CD14-positive monocyte (primary cell): ENCODE results near the gene DKKL1. TPM values are rescaled to one million over a fixed set of nuclear protein-coding genes. Genes with fewer than 3 reads are reported as not detected.

Source experiments
- DNase-seq, 3 donors: peaks; one replicate each; pipeline ENCODE4 v3.0.0-alpha.2; 2011 to 2022
- H2AFZ ChIP-seq: 2 replicates; pipeline ENCODE4 v1.6.0; 2012; ENCODE audit warnings: mild to moderate bottlenecking, low read depth, low read length, inconsistent platforms; ENCODE audit not compliant: insufficient read depth, poor library complexity, severe bottlenecking
- H3K27ac ChIP-seq, 2 donors: 1 replicate in 1 of 2; 2 replicates in 1 of 2; pipeline ENCODE4 v1.5.1; 2012 to 2013; ENCODE audit warnings: low read length in 2 of 2, control low read depth in 1 of 2, inconsistent platforms in 1 of 2, low read depth in 1 of 2, mild to moderate bottlenecking in 1 of 2
- H3K27me3 ChIP-seq, 2 donors: one replicate each; pipeline versions ENCODE4 v1.6.0 to v1.6.1; 2011 to 2013; ENCODE audit warnings: low read length in 2 of 2; ENCODE audit not compliant: control insufficient read depth in 2 of 2, insufficient read depth in 2 of 2
- H3K36me3 ChIP-seq, 2 donors: replicated peaks in 1 of 2; 1 replicate in 1 of 2; 2 replicates in 1 of 2; pipeline versions ENCODE4 v1.5.1 to v1.6.1; 2012 to 2013; ENCODE audit warnings: low read length in 2 of 2, control low read depth in 1 of 2, inconsistent platforms in 1 of 2, mild to moderate bottlenecking in 1 of 2; ENCODE audit not compliant: insufficient read depth in 2 of 2, control insufficient read depth in 1 of 2
- H3K4me1 ChIP-seq, 2 donors: 1 replicate in 1 of 2; 2 replicates in 1 of 2; pipeline versions ENCODE4 v1.5.1 to v1.6.1; 2012 to 2013; ENCODE audit warnings: low read length in 2 of 2, control low read depth in 1 of 2, inconsistent platforms in 1 of 2, mild to moderate bottlenecking in 1 of 2, moderate library complexity in 1 of 2; ENCODE audit not compliant: insufficient read depth in 2 of 2, control insufficient read depth in 1 of 2
- H3K4me2 ChIP-seq: replicated peaks from 2 replicates; pipeline ENCODE3; 2012; ENCODE audit warnings: low read length, moderate library complexity, mild to moderate bottlenecking; ENCODE audit not compliant: poor library complexity, severe bottlenecking; ENCODE audit errors: extremely low read depth
- H3K4me3 ChIP-seq, 3 experiments: fragments of 200-600 bp in 1 of 3; sonication (generic) in 1 of 3; replicated peaks in 1 of 3; 1 replicate in 2 of 3; 2 replicates in 1 of 3; pipeline ENCODE4 v1.5.1; 2011 to 2013; ENCODE audit warnings: low read length in 3 of 3, mild to moderate bottlenecking in 3 of 3, control low read depth in 2 of 3, low read depth in 2 of 3, inconsistent platforms in 1 of 3, moderate library complexity in 1 of 3
- H3K79me2 ChIP-seq: 2 replicates; pipeline ENCODE4 v1.6.0; 2012; ENCODE audit warnings: mild to moderate bottlenecking, control low read depth, inconsistent platforms, low read length, moderate library complexity; ENCODE audit not compliant: insufficient read depth
- H3K9ac ChIP-seq: 2 replicates; pipeline ENCODE4 v1.6.0; 2017; ENCODE audit warnings: low read length, mild to moderate bottlenecking; ENCODE audit not compliant: insufficient read depth, poor library complexity, severe bottlenecking
- H3K9me3 ChIP-seq, 2 donors: replicated peaks in 1 of 2; 1 replicate in 1 of 2; 2 replicates in 1 of 2; pipeline versions ENCODE4 v1.5.1 to v1.6.1; 2012 to 2013; ENCODE audit warnings: low read length in 2 of 2, control low read depth in 1 of 2; ENCODE audit not compliant: control insufficient read depth in 1 of 2, insufficient read depth in 1 of 2
- H4K20me1 ChIP-seq: 2 replicates; pipeline ENCODE4 v1.6.0; 2012; ENCODE audit warnings: mild to moderate bottlenecking, low read length, control low read depth, moderate library complexity; ENCODE audit not compliant: insufficient read depth
- H3K27ac Mint-ChIP-seq, 7 donors: one replicate each; pipeline ENCODE4 v1.8.0; 2020; ENCODE audit warnings: mild to moderate bottlenecking in 7 of 7, mixed read lengths in 7 of 7, moderate library complexity in 6 of 7, inconsistent platforms in 2 of 7
- H3K27me3 Mint-ChIP-seq, 3 donors: one replicate each; pipeline ENCODE4 v1.8.0; 2021 to 2022; ENCODE audit warnings: low read depth in 3 of 3, mild to moderate bottlenecking in 3 of 3, mixed read lengths in 3 of 3, moderate library complexity in 3 of 3, inconsistent platforms in 1 of 3
- H3K36me3 Mint-ChIP-seq, 2 donors: one replicate each; pipeline ENCODE4 v1.8.0; 2020; ENCODE audit warnings: mixed read lengths in 2 of 2, inconsistent platforms in 1 of 2, mild to moderate bottlenecking in 1 of 2
- H3K4me1 Mint-ChIP-seq: one replicate; pipeline ENCODE4 v1.8.0; 2020; ENCODE audit warnings: mild to moderate bottlenecking, mixed read lengths
- H3K4me3 Mint-ChIP-seq, 2 donors: one replicate each; pipeline ENCODE4 v1.8.0; 2020; ENCODE audit warnings: mild to moderate bottlenecking in 2 of 2, mixed read lengths in 2 of 2, moderate library complexity in 1 of 2
- H3K9me3 Mint-ChIP-seq, 7 donors: one replicate each; pipeline ENCODE4 v1.8.0; 2020 to 2022; ENCODE audit warnings: mixed read lengths in 7 of 7, mild to moderate bottlenecking in 6 of 7, moderate library complexity in 6 of 7, inconsistent platforms in 2 of 7
- CTCF ChIP-seq: fragments of 200-600 bp; IDR thresholded peaks from one replicate; pipeline ENCODE4 v1.8.0; 2022; ENCODE audit warnings: antibody characterized with exemption, mild to moderate bottlenecking
- WGBS: methylation state at CpG from one replicate; pipeline ENCODE4 v1.1.5; 2013; ENCODE audit warnings: missing lambda C conversion rate; ENCODE audit not compliant: insufficient coverage; 5-methylcytosine and 5-hydroxymethylcytosine counted together
- intact Hi-C, 2 donors: fragments of 100-400 bp; cut with micrococcal nuclease; formaldehyde crosslinking; loops; one replicate each; pipeline versions ENCODE4 v1.15.0 to v1.15.1; 2023
- polyA plus RNA-seq, 3 donors: library from polyadenylated mRNA; depleted of rRNA in 1 of 3; unstranded in 2 of 3; stranded (reverse) in 1 of 3; fragments of 300-500 nt in 2 of 3; fragments of >200 nt in 1 of 3; fragmentation: Illumina TruSeq in 2 of 3; gene quantifications; 1 replicate in 2 of 3; 2 replicates in 1 of 3; pipeline ENCODE4 v1.2.3, GENCODE V29; 2012 to 2021

Gene DKKL1
- polyA plus RNA-seq, 3 donors, result not detected

GRCh38 chr19:49333418-49333805 is 30.3 kb upstream of the DKKL1 start:
- H3K9ac ChIP-seq, result peak overlapping the region; percentile 54
- H3K4me3 ChIP-seq, result peak overlapping the region in 2 of 3 experiments; percentile 3 to 65
- peak in 2 of 3 donors; percentile 32 to 50 for DNase-seq
- H3K27ac Mint-ChIP-seq, result peak overlapping the region; percentile 84 to 96 (median 94)
- H2AFZ ChIP-seq, result peak overlapping the region; percentile 73
- intact Hi-C loops, result no loop called here
- H3K27me3 Mint-ChIP-seq, result peaks cover 0 to 3% (median 0%) of the 10 kb centered on the region in 3 donors
- peak overlapping the region; percentile 64 to 80 for H3K4me3 Mint-ChIP-seq
- H3K9me3 ChIP-seq, result no peaks in the 10 kb centered on the region
- peaks cover 18% of the 10 kb centered on the region for H4K20me1 ChIP-seq
- H3K79me2 ChIP-seq, result peaks cover 36% of the 10 kb centered on the region
- peak overlapping the region; percentile 62 to 84 for H3K27ac ChIP-seq
- 40% methylated on average over 2 of the region's 3 CpGs for WGBS
- TF ChIP-seq CTCF, result no peak
- peak overlapping the region; percentile 66 for H3K4me2 ChIP-seq
- peaks cover 0 to 1% (median 0%) of the 10 kb centered on the region in 7 donors for H3K9me3 Mint-ChIP-seq
- H3K4me1 Mint-ChIP-seq, result peaks cover 59% of the 10 kb centered on the region
- no peaks in the 10 kb centered on the region for H3K27me3 ChIP-seq
- H3K36me3 ChIP-seq, result peaks cover 8 to 17% of the 10 kb centered on the region in 2 donors
- peaks cover 54 to 70% of the 10 kb centered on the region in 2 donors for H3K4me1 ChIP-seq
- peaks cover 19 to 30% of the 10 kb centered on the region in 2 donors for H3K36me3 Mint-ChIP-seq

- H3K4me1 Mint-ChIP-seq, result peaks cover 63% of the 10 kb centered on the region
- peak overlapping the region in 2 of 3 experiments; percentile 3 to 65 for H3K4me3 ChIP-seq
- H3K9me3 ChIP-seq, result no peaks in the 10 kb centered on the region
- peaks cover 36% of the 10 kb centered on the region for H3K79me2 ChIP-seq
- H4K20me1 ChIP-seq, result peaks cover 22% of the 10 kb centered on the region
- peak overlapping the region; percentile 54 for H3K9ac ChIP-seq
- H3K4me1 ChIP-seq, result peaks cover 54 to 75% of the 10 kb centered on the region in 2 donors
- H3K36me3 Mint-ChIP-seq, result peaks cover 23 to 33% of the 10 kb centered on the region in 2 donors
- H3K27me3 ChIP-seq, result no peaks in the 10 kb centered on the region
- 0% methylated on average over 4 of the region's 8 CpGs for WGBS
- H3K4me2 ChIP-seq, result peak overlapping the region; percentile 66
- H3K27me3 Mint-ChIP-seq, result peaks cover 0 to 3% (median under 1%) of the 10 kb centered on the region in 3 donors
- intact Hi-C loops, result no loop called here
- H3K36me3 ChIP-seq, result peaks cover 12 to 21% of the 10 kb centered on the region in 2 donors
- no peak for TF ChIP-seq CTCF
- peak overlapping the region; percentile 62 to 84 for H3K27ac ChIP-seq
- peak overlapping the region; percentile 85 to 96 (median 94) for H3K27ac Mint-ChIP-seq
- peaks cover 0 to 5% (median 0%) of the 10 kb centered on the region in 7 donors for H3K9me3 Mint-ChIP-seq
- peak overlapping the region; percentile 64 to 80 for H3K4me3 Mint-ChIP-seq
- DNase-seq, result peak; percentile 33 to 60 (median 43)
- peak overlapping the region; percentile 73 for H2AFZ ChIP-seq
Measured at GRCh38 chr19:49333811-49334288, 29.8 kb upstream of the DKKL1 start.
